CMK (cell line): ENCODE results near the gene MRPS5.

Source experiments
- DNase-seq: peaks from one replicate; pipeline ENCODE4 v3.0.0-alpha.2; 2010; ENCODE audit warnings: low read depth

Gene MRPS5

DNA sequence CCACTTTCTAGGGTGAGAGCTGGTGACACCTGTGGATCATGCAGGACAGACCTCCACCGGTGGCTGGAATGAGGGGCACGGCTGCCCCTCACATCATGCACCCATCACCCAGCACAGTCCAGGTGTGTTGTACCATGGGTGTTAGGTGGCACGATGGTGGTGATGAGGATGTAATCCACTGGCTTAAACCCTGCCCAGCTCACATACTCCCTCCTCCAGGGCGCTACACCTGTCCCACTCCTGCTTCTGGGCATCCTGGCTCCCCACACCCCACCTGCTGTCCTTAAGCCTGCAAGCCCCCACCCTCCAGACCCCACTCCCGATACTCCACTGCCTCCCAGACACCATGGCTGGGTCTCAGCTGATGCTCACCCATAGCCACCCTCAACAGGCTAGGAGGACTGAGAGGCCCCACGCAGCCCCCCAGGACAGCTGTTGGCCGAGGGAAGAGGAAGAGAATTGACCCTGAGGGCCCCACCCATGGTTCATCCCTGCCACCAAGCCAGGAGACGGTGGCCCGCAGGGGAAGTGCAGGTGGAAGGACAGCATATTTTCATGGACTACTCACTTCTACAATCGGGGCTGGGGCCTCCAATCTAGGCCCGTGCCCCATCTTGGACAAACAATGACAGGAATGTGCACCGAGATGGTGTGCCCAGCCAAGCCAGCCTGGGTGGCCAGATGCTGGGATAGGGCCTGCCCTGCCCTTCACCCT lies 61.8 kb downstream of the MRPS5 start:
- no peak for DNase-seq

- no peak for DNase-seq
Observed at GRCh38 chr2:95058989-95059641, 62.5 kb downstream of the MRPS5 start.

- no peak for DNase-seq
Observed at GRCh38 chr2:95058466-95058988, 63.1 kb downstream of the MRPS5 start.

DNA sequence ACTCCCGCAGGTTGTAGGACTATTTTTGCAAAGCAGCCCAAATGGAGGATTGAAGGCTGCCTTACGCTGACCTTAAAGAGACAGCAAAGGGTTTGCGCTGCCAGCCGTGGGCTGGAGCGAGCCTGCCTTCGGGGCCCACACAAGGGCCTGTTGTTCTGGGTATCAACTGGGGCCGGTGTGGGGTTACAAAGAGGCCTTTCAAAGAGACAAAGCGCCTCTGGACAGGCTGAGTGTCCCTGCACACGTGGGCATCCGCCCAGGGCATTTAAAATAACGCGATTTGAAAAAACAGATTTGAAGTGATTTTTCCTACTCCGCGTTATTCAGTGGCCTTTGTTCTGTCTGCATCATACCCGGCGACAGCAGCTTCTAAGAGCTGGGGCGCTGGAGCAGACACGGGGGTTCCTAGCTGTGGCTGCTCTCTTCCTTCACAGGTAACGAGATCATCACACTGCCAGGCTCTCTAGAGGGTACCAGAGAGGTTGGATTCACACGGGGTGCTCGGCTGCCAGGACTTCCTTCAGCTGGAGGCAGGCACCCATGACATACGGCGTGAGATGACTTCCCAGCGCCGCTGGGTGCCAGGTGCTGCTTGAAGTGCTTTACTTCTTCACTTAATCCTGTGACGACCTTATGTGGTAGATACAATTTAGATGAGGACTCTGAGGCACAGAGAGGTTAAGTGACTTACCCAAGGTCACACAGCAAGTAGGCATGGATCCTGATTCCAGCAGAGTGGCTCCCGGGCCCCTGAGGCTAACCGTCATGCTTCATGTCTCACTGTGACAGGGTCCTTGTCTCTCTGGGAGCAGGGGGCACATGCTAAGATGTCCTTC lies 63.9 kb downstream of the MRPS5 start:
- DNase-seq = no peak

- no peak for DNase-seq
Observed at GRCh38 chr2:95056461-95057459, 64.8 kb downstream of the MRPS5 start.

- no peak for DNase-seq
Observed at GRCh38 chr2:95056044-95056443, 65.6 kb downstream of the MRPS5 start.

GRCh38 chr2:95055262-95055661 lies 66.3 kb downstream of the MRPS5 start:
- no peak for DNase-seq

- DNase-seq = no peak
Observed at GRCh38 chr2:95054016-95054415, 67.6 kb downstream of the MRPS5 start.

GRCh38 chr2:95053543-95053942 lies 68.1 kb downstream of the MRPS5 start:
- DNase-seq = no peak

DNA sequence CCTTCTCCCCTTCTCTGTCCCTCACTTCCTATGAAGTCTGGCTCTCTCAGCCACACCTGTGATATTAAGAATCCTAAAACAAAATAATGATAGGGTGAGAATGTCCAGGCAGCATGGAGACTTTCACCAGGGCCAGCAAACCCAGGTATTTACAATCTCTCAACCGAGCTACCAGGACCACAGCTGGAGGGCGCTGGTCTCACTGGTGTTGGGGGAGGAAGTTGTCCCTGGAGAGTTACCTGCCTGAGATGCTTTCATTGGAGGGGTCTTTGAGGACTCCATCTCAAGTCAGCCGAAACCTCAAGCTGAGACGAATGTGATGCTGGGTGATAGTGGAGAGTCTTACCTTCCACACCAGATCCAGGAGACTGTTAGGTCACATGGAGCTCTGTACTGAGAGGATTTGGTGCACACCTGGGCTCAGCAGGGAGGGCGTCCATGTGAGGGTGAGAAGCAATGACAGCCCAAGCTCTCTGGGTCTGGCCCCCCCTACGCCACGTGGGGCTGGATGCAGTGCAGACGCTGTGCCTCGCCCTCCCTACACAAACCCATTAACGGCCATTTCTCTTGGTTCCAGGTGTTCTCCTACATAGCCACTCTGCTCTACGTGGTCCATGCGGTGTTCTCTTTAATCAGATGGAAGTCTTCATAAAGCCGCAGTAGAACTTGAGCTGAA lies 68.7 kb downstream of the MRPS5 start:
- DNase-seq = no peak

GRCh38 chr2:95052307-95052706 lies 69.3 kb downstream of the MRPS5 start:
- no peak for DNase-seq

DNA sequence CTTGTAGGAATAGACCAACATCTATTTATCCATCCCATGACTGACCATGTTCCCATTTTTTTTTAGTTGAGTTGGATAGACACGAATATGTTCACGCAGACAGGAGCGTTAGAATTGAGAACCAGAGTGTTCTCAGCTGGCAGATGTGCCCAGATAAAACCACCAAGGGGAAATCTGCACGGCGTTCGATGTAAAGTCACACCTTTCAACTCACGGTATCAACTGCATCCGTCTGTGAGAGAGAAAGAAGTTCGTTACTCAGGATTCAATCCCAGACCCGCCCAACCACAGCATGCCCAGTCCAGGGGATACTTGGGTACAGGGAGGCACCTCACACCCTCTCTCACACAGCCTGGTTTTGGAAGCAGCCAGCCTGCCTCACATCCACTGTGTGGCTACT lies 70.0 kb downstream of the MRPS5 start:
- DNase-seq = no peak

- DNase-seq = no peak
Observed at GRCh38 chr2:95050385-95051300, 71.0 kb downstream of the MRPS5 start.

- no peak for DNase-seq
Observed at GRCh38 chr2:95049961-95050360, 71.6 kb downstream of the MRPS5 start.

DNA sequence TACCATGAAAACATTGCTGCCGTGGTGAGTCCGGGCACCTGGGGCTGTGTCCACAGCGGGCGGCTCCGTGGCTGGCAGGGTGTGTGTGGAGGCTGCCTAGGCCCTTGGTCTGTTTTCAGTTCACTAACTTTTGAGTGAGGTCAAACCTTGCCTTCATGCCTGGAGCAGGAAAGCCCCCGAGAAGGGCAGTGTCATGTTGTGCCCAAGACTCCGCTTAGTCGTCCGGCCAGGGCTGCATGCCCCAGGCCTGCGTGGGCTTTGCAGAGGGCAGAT lies 72.0 kb downstream of the MRPS5 start:
- no peak for DNase-seq

DNA sequence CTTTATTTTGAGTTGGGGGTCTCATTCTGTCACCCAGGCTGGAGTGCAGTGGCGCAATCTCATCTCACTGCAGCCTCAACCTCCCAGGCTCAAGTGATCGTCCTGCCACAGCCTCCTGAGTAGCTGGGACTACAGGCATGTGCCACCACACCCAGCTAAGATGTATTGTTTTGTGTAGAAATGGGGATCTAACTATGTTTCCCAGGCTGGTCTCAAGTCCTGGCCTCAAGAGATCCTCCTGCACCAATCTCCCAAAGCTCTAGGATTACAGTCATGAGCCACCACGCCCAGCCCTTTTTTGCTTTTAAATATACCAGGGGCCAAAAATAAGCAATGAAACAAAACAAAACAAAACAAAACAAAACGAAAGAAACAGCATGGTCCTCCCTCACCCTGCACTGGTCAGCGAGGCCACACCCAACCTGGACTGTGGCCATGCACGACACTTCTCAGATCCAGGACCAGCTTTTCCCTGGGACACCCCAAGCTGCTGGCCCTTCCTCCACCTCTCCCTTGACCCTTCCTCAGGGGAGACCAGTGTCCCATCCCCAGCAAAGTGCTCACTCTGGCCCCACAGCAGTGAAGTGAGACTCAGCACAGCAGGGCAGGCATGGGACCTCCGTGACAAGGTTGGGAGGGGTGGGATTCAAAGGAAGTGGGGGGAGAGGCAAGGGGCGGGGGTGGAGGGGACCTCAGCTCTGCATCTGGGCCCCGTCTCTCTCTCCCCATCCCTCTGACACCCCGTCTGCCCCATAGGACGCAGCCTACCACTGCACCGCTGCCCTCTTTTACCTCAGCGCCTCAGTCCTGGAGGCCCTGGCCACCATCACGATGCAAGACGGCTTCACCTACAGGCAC lies 72.6 kb downstream of the MRPS5 start:
- DNase-seq = no peak

DNA sequence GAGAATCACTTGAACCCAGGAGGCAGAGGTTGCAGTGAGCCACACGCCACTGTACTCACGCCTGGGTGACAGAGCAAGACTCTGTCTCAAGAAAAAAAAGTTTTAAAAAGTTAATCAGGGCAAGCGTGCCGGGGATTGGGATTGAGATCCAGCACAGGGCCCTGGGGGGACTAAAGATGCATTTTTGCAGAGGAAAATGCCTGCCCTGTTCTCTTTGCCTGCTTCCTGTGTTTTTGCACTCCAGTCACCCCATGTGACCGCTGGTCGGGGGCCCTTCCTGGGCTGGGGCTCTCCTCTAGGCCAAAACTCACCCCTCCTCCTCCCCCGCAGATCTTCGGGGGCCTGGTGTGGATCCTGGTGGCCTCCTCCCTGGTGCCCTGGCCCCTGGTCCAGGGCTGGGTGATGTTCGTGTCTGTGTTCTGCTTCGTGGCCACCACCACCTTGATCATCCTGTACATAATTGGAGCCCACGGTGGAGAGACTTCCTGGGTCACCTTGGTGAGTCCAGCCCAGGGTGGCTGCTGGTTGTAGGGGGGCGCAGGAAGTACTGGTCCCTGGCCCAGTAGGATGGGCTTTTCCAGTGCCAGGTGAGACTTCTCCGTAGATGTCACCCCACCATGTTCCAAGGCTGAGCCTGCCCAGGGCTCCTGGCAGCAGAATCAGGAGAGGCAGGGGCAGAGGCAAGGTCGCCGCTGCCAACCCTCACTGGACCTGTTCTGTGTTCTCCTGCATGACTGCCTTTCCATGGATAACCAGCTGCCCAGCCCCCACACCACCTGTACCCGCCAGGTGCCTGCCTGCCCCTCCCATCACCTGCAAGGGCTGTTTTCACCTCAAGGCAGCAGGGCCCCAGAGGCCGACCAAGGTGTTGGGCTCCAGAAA lies 73.7 kb downstream of the MRPS5 start:
- DNase-seq = no peak
